Naive B cell (primary cell): ENCODE results near the gene ACSL6. TPM values are rescaled to one million over a fixed set of nuclear protein-coding genes. Genes with fewer than 3 reads are reported as not detected.

Experiments
- ATAC-seq, 2 donors: fragments of 150-1000 bp; cut with Tn5 transposase; 2 replicates each; pipeline ENCODE4 v1.10.0; 2021; ENCODE audit warnings: low read depth in 2 of 2, mild to moderate bottlenecking in 2 of 2, moderate library complexity in 2 of 2
- DNase-seq: peaks from one replicate; pipeline ENCODE4 v3.0.0; 2022
- H3K27ac Mint-ChIP-seq, 6 donors: one replicate each; pipeline ENCODE4 v1.8.0; 2020 to 2022; ENCODE audit warnings: mild to moderate bottlenecking in 6 of 6, mixed read lengths in 6 of 6, moderate library complexity in 5 of 6, inconsistent platforms in 2 of 6
- H3K27me3 Mint-ChIP-seq, 3 donors: one replicate each; pipeline ENCODE4 v1.8.0; 2021 to 2022; ENCODE audit warnings: mixed read lengths in 3 of 3, mild to moderate bottlenecking in 1 of 3
- H3K36me3 Mint-ChIP-seq, 2 donors: one replicate each; pipeline ENCODE4 v1.8.0; 2020 to 2022; ENCODE audit warnings: mixed read lengths in 2 of 2, inconsistent platforms in 1 of 2, mild to moderate bottlenecking in 1 of 2
- H3K4me1 Mint-ChIP-seq, 3 donors: one replicate each; pipeline ENCODE4 v1.8.0; 2020 to 2022; ENCODE audit warnings: mixed read lengths in 3 of 3, inconsistent platforms in 1 of 3, mild to moderate bottlenecking in 1 of 3, moderate library complexity in 1 of 3
- H3K4me3 Mint-ChIP-seq, 8 donors: one replicate each; pipeline ENCODE4 v1.8.0; 2020 to 2022; ENCODE audit warnings: mild to moderate bottlenecking in 8 of 8, mixed read lengths in 8 of 8, moderate library complexity in 8 of 8, inconsistent platforms in 2 of 8
- H3K9me3 Mint-ChIP-seq, 7 donors: one replicate each; pipeline ENCODE4 v1.8.0; 2020 to 2022; ENCODE audit warnings: mixed read lengths in 7 of 7, mild to moderate bottlenecking in 5 of 7, inconsistent platforms in 2 of 7, moderate library complexity in 1 of 7
- polyA plus RNA-seq, 6 donors: library from polyadenylated mRNA; unstranded; fragments of 300-500 nt; fragmentation: Illumina TruSeq; gene quantifications; one replicate each; pipeline ENCODE4 v1.2.3, GENCODE V29; 2021; ENCODE audit warnings: low read depth in 6 of 6

ACSL6 gene
- polyA plus RNA-seq, 6 donors from 2014 or later, result 0.16 TPM; not detected in 5

DNA sequence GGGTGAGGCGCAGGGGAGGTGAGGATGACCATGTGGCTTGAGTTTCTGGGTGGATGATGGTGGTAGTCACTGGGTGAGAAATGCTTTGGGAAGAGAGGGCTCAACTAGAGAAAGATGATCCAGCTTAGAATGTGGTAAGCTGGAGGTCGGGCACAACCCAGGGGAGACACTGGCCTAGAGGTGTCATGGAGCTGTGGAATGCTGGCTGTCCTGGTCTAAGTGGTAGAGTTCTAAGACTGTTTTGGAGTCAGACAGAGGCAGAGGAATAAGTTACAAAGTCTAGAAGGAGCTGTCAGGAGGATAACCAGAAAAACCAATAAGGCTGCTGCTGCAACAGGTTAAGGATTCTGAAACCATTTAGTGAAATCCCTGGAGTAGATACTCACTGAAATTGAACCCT is 19.2 kb upstream of the ACSL6 start:
- no peak for DNase-seq
- Mint-ChIP-seq H3K27ac (no peak overlapping the region), H3K27me3 (peaks cover 29 to 53% (median 52%) of the 10 kb centered on the region in 3 donors)

DNA sequence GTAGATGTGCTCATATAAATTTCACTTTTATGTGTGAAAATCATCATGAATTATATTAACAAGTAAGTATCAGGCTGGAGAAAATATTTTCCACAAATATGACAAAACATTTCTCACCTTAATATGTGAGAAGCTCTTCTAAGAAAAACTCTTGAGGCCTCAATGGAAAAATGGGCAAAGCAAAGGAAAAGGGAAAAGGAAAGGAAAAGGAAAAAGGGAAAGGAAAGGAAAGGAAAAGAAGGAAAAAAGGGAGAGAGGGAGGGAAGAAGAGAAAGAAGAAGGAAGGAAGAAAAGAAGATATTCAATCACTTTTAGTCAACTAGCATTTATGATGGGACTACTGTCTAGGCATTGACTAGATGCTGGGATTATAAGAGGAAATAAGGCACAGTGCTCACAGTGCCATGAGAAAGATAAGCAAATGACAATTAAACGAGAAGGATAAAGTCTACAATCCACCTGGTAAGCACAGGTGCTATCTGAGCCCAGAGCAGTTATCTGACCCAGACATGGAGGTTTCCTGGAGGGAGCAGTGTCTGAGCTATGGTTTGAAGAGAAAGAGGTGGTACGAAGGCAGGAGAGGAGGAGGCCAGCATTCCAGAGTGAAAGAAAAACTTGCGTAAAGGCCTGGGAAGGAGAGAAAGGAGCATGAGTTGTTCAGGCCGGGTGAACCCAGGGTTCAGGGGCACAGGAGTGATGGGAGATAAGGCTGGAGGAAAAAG is 18.3 kb upstream of the ACSL6 start:
- peaks cover 5 to 23% (median 14%) of the 10 kb centered on the region in 7 donors for H3K9me3 Mint-ChIP-seq
- ATAC-seq (no peak), DNase-seq (no peak)
- H3K4me1 Mint-ChIP-seq, result no peaks in the 10 kb centered on the region
- no peak overlapping the region for H3K4me3 Mint-ChIP-seq
- no peak overlapping the region for H3K27ac Mint-ChIP-seq
- H3K36me3 Mint-ChIP-seq, result peaks cover 17 to 26% of the 10 kb centered on the region in 2 donors
- H3K27me3 Mint-ChIP-seq, result peaks cover 29 to 53% (median 52%) of the 10 kb centered on the region in 3 donors

More for the DNA sequence above, 19.2 kb upstream of the ACSL6 start:
- Mint-ChIP-seq H3K9me3 (peaks cover 5 to 23% (median 15%) of the 10 kb centered on the region in 7 donors), H3K4me3 (no peak overlapping the region), H3K4me1 (no peaks in the 10 kb centered on the region), H3K36me3 (peaks cover 17 to 26% of the 10 kb centered on the region in 2 donors)
- ATAC-seq, result no peak

DNA sequence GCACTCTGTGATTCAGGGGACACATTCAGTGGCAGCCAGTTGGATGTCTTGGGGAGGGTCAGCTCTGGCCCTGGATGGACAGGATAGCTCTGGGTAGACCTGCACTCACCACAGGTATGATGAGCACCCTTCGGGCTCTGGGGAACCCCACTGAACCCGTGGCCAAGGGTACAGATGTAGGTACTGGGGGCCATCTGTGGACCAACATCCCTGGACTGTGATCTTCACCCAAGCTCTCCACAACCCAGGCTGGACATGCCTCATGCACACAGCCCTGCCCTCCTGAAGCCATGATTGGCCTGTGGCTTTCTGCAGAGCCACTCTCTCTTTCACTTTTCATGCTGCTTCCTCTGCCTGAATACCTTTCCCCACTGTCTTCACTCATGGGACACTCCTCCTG is 15.6 kb upstream of the ACSL6 start:
- Mint-ChIP-seq H3K27ac (no peak overlapping the region), H3K27me3 (peaks cover 29 to 33% (median 32%) of the 10 kb centered on the region in 3 donors), H3K4me1 (no peaks in the 10 kb centered on the region), H3K4me3 (no peak overlapping the region), H3K36me3 (peaks cover 0 to 11% of the 10 kb centered on the region in 2 donors), H3K9me3 (peaks cover 0 to 1% (median 0%) of the 10 kb centered on the region in 7 donors)
- DNase-seq, result no peak
- ATAC-seq, result no peak

DNA sequence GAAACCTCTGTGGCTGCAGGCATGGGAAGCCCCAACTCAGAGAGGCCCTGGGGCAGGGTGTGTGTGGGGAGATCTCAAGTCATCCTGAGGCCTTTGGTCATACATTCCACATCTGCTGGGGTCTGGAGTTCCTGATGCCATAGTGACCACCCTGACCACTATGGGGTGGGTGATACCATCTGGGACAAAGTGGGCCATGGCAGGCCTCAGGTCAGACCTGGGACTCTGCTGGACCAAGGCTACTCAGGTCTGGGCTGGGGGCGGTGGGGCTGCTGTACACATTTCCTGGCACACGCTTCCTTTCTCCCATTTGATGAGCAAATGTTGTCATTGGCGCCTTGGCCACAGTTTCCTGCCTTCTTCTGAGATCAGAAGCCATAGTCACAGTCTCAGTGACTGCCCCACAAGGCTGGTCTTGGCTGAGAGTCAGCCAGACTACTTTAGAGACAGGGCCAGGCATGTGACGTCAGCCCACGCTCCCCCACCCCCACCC is 15.1 kb upstream of the ACSL6 start:
- Mint-ChIP-seq H3K27ac (no peak overlapping the region), H3K9me3 (no peaks in the 10 kb centered on the region), H3K27me3 (peaks cover 25 to 29% (median 29%) of the 10 kb centered on the region in 3 donors), H3K4me3 (no peak overlapping the region), H3K36me3 (peaks cover 0 to 11% of the 10 kb centered on the region in 2 donors), H3K4me1 (no peaks in the 10 kb centered on the region)
- DNase-seq (no peak), ATAC-seq (no peak)

- DNase-seq, result no peak
- no peak for ATAC-seq
- no peaks in the 10 kb centered on the region for H3K4me1 Mint-ChIP-seq
These were observed 14.0 kb upstream of the ACSL6 start for GRCh38 chr5:132025403-132025971.

DNA sequence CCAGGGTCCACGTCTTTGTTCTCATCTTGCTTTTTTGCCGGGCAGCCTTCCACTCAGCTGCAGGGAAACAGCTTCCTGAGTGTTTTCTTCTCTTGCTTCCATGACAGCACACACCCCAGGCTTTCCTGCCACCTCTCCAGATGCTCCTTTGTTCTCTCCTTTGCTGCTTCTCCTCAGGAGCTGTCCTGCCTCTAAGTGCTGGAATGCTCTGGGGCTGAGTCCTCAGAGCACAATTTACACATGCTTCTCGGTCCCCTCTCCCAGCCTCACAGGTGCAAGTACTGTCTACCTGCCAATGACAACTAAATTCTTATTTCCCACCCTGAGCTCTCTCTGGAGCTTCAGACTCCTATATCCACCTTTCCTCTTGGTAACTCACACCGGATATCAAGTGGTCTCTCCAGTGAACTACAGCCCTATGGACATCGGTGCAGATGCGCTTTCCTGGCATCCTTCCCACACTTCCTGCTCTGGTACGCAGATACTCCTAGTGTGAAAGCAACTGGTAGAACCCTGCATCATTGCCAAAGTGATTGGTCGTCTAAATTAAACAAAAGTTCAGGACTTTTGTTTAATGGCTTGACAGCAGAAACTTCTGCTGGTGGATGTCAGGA is 13.4 kb upstream of the ACSL6 start:
- Mint-ChIP-seq H3K27me3 (peaks cover 25 to 36% (median 30%) of the 10 kb centered on the region in 3 donors), H3K9me3 (no peaks in the 10 kb centered on the region), H3K4me3 (no peak overlapping the region), H3K36me3 (peaks cover 0 to 7% of the 10 kb centered on the region in 2 donors), H3K27ac (no peak overlapping the region), H3K4me1 (no peaks in the 10 kb centered on the region)
- no peak for DNase-seq
- no peak for ATAC-seq

More at GRCh38 chr5:132025403-132025971, 14.0 kb upstream of the ACSL6 start:
- no peak overlapping the region for H3K27ac Mint-ChIP-seq
- H3K9me3 Mint-ChIP-seq, result no peaks in the 10 kb centered on the region
- peaks cover 0 to 11% of the 10 kb centered on the region in 2 donors for H3K36me3 Mint-ChIP-seq
- no peak overlapping the region for H3K4me3 Mint-ChIP-seq
- peaks cover 27 to 36% (median 33%) of the 10 kb centered on the region in 3 donors for H3K27me3 Mint-ChIP-seq

DNA sequence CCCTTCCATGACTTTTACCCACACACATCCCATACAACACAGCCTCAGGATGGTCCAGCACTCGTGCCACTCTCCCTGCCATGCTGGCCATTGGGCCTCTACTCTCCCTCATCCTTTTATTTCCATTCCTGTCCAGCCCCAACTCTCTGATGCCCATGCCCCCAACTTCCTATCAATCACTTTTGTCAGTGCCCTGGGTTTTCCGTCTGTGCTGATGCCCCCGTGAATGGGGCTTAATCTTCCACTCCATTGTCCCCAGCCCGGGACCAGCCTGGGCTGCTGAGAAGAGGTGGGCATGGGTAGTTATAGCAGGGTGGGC is 12.6 kb upstream of the ACSL6 start:
- ATAC-seq (no peak), DNase-seq (no peak)
- Mint-ChIP-seq H3K27ac (no peak overlapping the region), H3K4me1 (no peaks in the 10 kb centered on the region), H3K4me3 (no peak overlapping the region), H3K27me3 (peaks cover 22 to 32% (median 22%) of the 10 kb centered on the region in 3 donors), H3K36me3 (no peaks in the 10 kb centered on the region), H3K9me3 (no peaks in the 10 kb centered on the region)

DNA sequence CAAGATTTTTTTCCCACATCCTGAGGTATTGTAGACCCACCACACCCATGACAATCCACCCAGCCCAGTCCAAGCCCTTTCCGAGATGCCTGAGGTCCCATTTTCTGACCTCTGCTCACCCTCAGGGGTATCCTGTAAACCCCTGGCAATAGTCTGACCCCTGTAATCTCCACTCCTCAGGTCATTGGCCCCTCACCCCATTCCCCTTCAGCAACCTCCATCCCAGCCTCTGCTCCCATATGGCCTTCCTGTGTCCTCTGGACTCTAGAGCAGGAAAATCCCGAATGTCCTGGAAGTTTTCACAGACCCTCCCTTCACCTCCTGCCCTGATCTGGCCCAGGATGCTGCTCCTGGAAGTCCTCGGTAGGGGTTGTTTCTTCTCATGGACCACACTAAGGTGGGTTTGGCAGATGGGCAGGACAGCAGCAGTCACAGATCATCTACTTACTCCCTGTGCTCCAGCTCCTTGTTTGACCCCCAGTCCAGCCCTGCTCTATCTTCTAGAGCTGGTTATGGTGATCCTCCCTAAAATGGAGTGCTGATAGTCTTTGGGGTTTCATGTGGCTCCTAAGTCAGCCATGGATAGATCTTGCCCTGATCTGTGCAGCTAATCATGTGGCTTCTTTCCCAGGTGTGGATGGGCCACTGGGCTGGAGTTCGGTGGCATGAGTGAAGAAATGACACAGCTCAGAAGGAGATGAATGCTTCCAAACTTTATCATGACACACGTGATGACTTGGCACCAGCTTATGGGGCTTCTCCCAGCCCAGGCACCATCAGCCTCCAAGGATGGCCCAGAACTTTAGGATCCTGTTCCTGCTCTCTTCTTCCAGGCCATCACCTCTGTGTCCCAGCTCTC is 12.0 kb upstream of the ACSL6 start:
- Mint-ChIP-seq H3K36me3 (no peaks in the 10 kb centered on the region), H3K9me3 (no peaks in the 10 kb centered on the region), H3K4me1 (no peaks in the 10 kb centered on the region), H3K27me3 (peaks cover 22 to 35% (median 26%) of the 10 kb centered on the region in 3 donors), H3K27ac (no peak overlapping the region), H3K4me3 (no peak overlapping the region)
- DNase-seq (no peak), ATAC-seq (no peak)

DNA sequence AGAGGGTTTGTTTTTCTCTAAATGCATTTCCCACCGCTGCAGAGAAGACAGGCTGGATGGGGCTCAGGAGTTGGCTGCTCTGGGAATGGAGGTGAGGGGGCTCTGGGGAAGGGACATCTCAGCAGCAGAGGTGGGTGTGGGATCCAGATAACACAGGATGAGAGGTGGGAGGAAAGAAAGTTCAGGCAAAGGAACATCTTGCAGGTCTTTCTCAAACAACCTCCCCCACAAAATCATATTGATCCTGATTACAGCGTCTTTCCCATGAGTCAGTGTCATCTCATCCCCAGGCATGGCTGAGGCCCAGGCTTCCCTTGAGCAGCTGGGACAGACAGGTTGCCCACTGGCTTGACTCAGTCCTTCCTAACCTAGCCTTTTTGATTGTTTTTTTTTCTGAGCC is 11.3 kb upstream of the ACSL6 start:
- peaks cover 21 to 34% (median 24%) of the 10 kb centered on the region in 3 donors for H3K27me3 Mint-ChIP-seq
- no peaks in the 10 kb centered on the region for H3K36me3 Mint-ChIP-seq
- ATAC-seq (no peak), DNase-seq (no peak)
- H3K4me1 Mint-ChIP-seq, result peaks cover 2 to 3% (median 3%) of the 10 kb centered on the region in 3 donors
- no peak overlapping the region for H3K4me3 Mint-ChIP-seq
- H3K9me3 Mint-ChIP-seq, result no peaks in the 10 kb centered on the region
- peak overlapping the region in 1 of 6 donors; percentile 12 for H3K27ac Mint-ChIP-seq

- H3K4me3 Mint-ChIP-seq, result no peak overlapping the region
These were observed 10.2 kb upstream of the ACSL6 start for GRCh38 chr5:132021654-132022053.

DNA sequence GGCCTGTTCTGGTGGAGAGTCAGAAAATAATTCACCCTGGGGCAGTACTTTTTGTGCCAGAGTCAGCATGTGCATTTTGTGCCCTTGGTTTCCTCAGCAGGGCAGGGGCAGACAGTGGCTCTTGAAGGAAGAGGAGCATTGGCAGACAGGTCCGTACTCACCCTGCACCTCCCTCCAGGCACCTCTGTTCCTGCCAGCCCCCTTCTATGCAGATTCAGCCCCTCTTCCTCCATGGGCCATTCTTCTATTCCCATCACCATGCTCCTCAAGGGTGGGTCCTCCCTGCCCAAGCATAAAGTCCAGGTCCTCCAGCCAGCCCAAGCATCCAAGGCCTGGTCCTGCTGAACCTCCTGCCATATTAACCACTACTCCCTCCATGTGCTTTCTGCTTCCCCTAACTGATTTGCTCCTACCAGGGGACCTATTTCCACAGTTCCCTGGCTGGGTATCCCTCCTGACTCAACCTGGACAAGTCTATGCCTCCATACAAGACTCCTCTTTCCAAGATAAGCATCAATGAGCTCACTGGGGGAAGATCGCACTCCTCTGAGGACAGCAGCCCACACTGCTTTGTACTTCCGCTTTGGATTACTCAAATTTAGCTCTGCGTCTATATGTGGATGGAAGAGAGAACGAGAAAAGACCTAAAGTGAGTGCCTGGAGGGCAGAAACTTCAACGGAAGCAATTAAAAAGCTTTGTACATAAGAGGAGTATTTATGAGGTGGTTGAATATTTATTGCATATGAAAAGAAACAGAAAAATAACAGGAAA is 9.3 kb upstream of the ACSL6 start:
- H3K4me1 Mint-ChIP-seq, result peaks cover 3 to 6% (median 4%) of the 10 kb centered on the region in 3 donors
- DNase-seq (no peak), ATAC-seq (no peak)
- peaks cover 37 to 46% (median 42%) of the 10 kb centered on the region in 3 donors for H3K27me3 Mint-ChIP-seq
- peak overlapping the region in 1 of 6 donors; percentile 6 for H3K27ac Mint-ChIP-seq
- no peaks in the 10 kb centered on the region for H3K9me3 Mint-ChIP-seq
- no peak overlapping the region for H3K4me3 Mint-ChIP-seq
- no peaks in the 10 kb centered on the region for H3K36me3 Mint-ChIP-seq

More at GRCh38 chr5:132021654-132022053, 10.2 kb upstream of the ACSL6 start:
- H3K9me3 Mint-ChIP-seq, result no peaks in the 10 kb centered on the region
- H3K36me3 Mint-ChIP-seq, result no peaks in the 10 kb centered on the region
- DNase-seq (no peak), ATAC-seq (no peak)
- H3K27ac Mint-ChIP-seq, result peak overlapping the region in 2 of 6 donors; percentile 62 to 68
- H3K27me3 Mint-ChIP-seq, result peaks cover 28 to 37% (median 33%) of the 10 kb centered on the region in 3 donors
- H3K4me1 Mint-ChIP-seq, result peaks cover 3 to 6% (median 4%) of the 10 kb centered on the region in 3 donors

GRCh38 chr5:132019857-132020555 is 8.5 kb upstream of the ACSL6 start:
- H3K36me3 Mint-ChIP-seq, result no peaks in the 10 kb centered on the region
- no peak overlapping the region for H3K27ac Mint-ChIP-seq
- H3K9me3 Mint-ChIP-seq, result no peaks in the 10 kb centered on the region
- H3K4me3 Mint-ChIP-seq, result no peak overlapping the region
- DNase-seq (no peak), ATAC-seq (peak; percentile 41 to 78)
- H3K27me3 Mint-ChIP-seq, result peaks cover 44 to 52% (median 45%) of the 10 kb centered on the region in 3 donors
- peaks cover 3 to 6% (median 4%) of the 10 kb centered on the region in 3 donors for H3K4me1 Mint-ChIP-seq
